Measurements from ENCODE around the gene IRAK2. TPM values are rescaled to one million over a fixed set of nuclear protein-coding genes. Genes with fewer than 3 reads are reported as not detected.

Gene IRAK2
- total RNA-seq, 1 donor from 2014 or later, result 0.44 TPM

DNA sequence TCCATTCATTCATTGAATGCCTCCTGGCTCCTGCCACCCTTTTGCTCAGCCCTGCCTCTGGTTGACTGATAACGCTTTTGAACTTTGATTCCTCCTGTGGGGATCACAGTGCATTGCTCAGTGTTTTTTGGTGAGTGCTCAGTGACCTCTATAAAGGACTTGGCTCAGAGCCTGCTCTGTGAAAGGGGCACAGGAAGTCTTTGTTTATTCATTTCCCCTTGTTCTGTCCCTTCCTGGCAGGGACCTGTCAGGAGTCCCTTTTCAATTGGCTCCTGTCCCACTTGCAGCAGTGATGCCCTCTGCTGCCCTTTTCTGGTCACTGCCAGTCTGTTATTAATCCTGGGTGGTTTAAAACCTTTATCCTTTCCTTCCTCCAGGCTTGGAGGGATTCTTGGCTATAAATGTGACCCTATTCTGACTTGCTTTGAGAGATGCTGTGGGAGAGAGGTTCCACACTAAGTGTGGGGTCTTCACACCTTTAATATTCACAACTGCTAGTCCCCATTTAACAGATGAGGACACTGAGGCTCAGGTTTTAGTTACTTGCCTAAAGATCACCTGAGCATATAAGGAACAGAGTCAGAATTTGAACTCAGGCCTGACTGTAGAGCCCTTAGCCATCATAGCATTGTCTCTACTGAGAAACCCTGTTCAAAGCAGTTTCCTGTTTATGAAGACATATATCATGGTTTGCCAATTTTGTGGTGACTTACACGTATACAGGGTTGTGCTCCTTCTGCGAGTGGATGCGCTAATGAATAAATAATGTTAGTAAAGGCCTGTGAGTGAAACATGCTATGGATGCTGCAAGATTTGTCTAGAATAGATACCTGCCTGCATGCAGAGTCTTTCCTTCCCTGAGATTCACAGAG is 60.3 kb downstream of the IRAK2 start:
- peak; percentile 48 for DNase-seq (ENCODE audit: low read depth, low spot score)
- H3K27ac Mint-ChIP-seq (ENCODE audit: unreplicated experiment), result no peak overlapping the region
- no peak overlapping the region for H3K4me3 Mint-ChIP-seq
- TF ChIP-seq CTCF (conservative IDR thresholded peaks at IDR 0.05), result peak; percentile 75
- no peaks in the 10 kb centered on the region for H3K9me3 Mint-ChIP-seq
- H3K36me3 Mint-ChIP-seq (ENCODE audit: low read depth), result no peaks in the 10 kb centered on the region
- peaks cover 10% of the 10 kb centered on the region for H3K4me1 Mint-ChIP-seq
- no peaks in the 10 kb centered on the region for H3K27me3 Mint-ChIP-seq (ENCODE audit: low read depth)

GRCh38 chr3:10226293-10226692 is 61.6 kb downstream of the IRAK2 start:
- H3K4me3 Mint-ChIP-seq, result no peak overlapping the region
- peaks cover 10% of the 10 kb centered on the region for H3K4me1 Mint-ChIP-seq
- H3K27me3 Mint-ChIP-seq (ENCODE audit: low read depth), result no peaks in the 10 kb centered on the region
- no peak overlapping the region for H3K27ac Mint-ChIP-seq (ENCODE audit: unreplicated experiment)
- no peak for TF ChIP-seq CTCF (conservative IDR thresholded peaks at IDR 0.05)
- DNase-seq (ENCODE audit: low read depth, low spot score), result no peak
- H3K9me3 Mint-ChIP-seq, result no peaks in the 10 kb centered on the region
- H3K36me3 Mint-ChIP-seq (ENCODE audit: low read depth), result no peaks in the 10 kb centered on the region

- no peak for DNase-seq (ENCODE audit: low read depth, low spot score)
- Mint-ChIP-seq H3K9me3 (no peaks in the 10 kb centered on the region), H3K27ac (ENCODE audit: unreplicated experiment) (no peak overlapping the region)
Observed at GRCh38 chr3:10228248-10228950, 63.7 kb downstream of the IRAK2 start.

DNA sequence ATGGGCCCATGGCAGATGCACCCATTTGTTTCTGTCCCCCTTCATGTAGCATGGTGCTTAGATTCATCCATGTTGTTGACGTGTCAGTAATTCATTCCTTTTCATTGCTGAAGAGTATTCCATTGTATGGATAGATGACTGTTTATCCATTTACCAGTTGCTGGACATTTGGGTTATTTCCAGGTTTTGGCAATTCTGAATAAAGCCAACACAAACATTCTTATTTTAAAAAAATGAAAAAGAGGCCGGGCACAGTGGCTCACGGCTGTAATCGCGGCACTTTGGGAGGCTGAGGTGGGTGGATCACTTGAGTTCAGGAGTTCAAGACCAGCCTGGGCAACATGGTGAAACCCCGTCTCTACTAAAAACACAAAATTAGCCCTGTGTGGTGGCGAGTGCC is 64.9 kb downstream of the IRAK2 start:
- H3K4me1 Mint-ChIP-seq, result peaks cover 9% of the 10 kb centered on the region
- no peak for DNase-seq (ENCODE audit: low read depth, low spot score)
- H3K27me3 Mint-ChIP-seq (ENCODE audit: low read depth), result no peaks in the 10 kb centered on the region
- no peaks in the 10 kb centered on the region for H3K36me3 Mint-ChIP-seq (ENCODE audit: low read depth)
- no peak overlapping the region for H3K27ac Mint-ChIP-seq (ENCODE audit: unreplicated experiment)
- H3K9me3 Mint-ChIP-seq, result no peaks in the 10 kb centered on the region
- H3K4me3 Mint-ChIP-seq, result no peak overlapping the region
- TF ChIP-seq CTCF (conservative IDR thresholded peaks at IDR 0.05), result no peak

More at GRCh38 chr3:10228248-10228950, 63.7 kb downstream of the IRAK2 start:
- peaks cover 10% of the 10 kb centered on the region for H3K4me1 Mint-ChIP-seq
- H3K4me3 Mint-ChIP-seq, result no peak overlapping the region
- H3K36me3 Mint-ChIP-seq (ENCODE audit: low read depth), result no peaks in the 10 kb centered on the region
- no peak for TF ChIP-seq CTCF (conservative IDR thresholded peaks at IDR 0.05)
- no peaks in the 10 kb centered on the region for H3K27me3 Mint-ChIP-seq (ENCODE audit: low read depth)

- Mint-ChIP-seq H3K4me3 (no peak overlapping the region), H3K27me3 (ENCODE audit: low read depth) (no peaks in the 10 kb centered on the region), H3K36me3 (ENCODE audit: low read depth) (no peaks in the 10 kb centered on the region), H3K4me1 (no peaks in the 10 kb centered on the region), H3K27ac (ENCODE audit: unreplicated experiment) (no peak overlapping the region), H3K9me3 (no peaks in the 10 kb centered on the region)
- no peak for DNase-seq (ENCODE audit: low read depth, low spot score)
- no peak for TF ChIP-seq CTCF (conservative IDR thresholded peaks at IDR 0.05)
Observed at GRCh38 chr3:10232137-10232536, 67.4 kb downstream of the IRAK2 start.

Data from neural crest cell (in vitro differentiated cells).